ENCODE measurements around the gene SNED1.

Gene SNED1

GRCh38 chr2:240982821-240983281 is 15.6 kb upstream of the SNED1 start:
- no peak for DNase-seq (ENCODE audit: low read depth)
- TF ChIP-seq CTCF (conservative IDR thresholded peaks at IDR 0.05; ENCODE audit: low read depth, low read length): no peak
- no peak overlapping the region for H3K4me3 ChIP-seq (ENCODE audit: low read length)

DNA sequence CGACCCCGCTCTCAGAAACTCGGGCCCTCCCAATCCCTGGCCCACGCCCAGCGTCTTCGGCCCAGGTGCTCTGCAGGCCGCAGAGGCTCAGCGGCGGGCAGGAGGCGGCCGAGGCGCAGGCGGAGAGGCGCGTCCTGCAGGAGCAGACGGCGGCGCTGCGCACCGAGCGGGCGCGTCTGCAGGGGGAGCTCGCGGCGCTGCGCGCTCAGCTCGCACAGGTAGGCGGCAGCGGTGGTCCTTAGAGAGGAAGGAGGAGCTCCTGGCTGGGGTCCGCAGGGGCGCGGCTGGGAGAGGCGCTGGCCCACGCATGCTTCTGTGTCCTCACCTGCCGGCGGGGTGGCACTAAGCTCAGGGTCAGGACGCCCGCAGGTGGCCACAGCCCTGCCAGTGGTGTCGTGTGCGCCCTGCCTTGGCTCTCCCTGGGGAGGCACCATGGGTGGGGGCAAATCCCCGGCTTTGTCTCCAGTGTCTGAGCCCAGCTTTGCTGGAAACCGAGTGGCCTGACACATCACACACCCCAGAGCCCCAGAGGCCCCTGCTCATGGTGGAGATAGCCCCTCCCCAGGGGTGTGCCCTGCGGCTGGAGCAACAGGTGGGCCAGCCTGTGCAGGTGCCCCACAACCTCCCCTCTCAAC is 14.9 kb upstream of the SNED1 start:
- no peak for DNase-seq (ENCODE audit: low read depth)
- no peak overlapping the region for H3K4me3 ChIP-seq (ENCODE audit: low read length)
- TF ChIP-seq CTCF (conservative IDR thresholded peaks at IDR 0.05; ENCODE audit: low read depth, low read length): peak; percentile 57

DNA sequence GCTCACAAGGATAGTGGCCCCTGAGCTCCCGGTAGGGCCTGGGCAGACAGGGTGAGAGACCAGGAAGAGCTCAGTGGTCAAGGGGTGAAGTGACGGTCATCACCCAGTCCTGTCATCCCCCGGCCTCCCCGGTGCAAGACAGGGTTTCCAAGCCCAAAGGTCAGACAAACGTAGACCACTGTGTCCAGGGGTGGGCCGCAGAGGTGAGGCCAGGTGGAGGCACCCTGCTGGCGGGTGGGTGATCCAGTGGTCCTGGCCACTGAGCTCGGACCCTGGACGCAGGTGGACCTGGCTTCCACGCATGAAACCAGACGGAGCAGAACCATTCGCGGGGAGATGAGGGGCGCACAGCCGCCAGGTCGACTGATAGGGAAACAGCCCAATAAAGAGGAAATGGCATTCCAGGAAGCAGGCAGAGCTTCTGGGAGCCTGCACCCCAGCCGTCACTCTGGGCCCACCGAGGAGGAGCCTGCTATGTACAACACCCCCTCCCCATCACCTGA is 14.4 kb upstream of the SNED1 start:
- H3K4me3 ChIP-seq (ENCODE audit: low read length): no peak overlapping the region
- DNase-seq (ENCODE audit: low read depth): no peak
- TF ChIP-seq CTCF (conservative IDR thresholded peaks at IDR 0.05; ENCODE audit: low read depth, low read length): no peak

DNA sequence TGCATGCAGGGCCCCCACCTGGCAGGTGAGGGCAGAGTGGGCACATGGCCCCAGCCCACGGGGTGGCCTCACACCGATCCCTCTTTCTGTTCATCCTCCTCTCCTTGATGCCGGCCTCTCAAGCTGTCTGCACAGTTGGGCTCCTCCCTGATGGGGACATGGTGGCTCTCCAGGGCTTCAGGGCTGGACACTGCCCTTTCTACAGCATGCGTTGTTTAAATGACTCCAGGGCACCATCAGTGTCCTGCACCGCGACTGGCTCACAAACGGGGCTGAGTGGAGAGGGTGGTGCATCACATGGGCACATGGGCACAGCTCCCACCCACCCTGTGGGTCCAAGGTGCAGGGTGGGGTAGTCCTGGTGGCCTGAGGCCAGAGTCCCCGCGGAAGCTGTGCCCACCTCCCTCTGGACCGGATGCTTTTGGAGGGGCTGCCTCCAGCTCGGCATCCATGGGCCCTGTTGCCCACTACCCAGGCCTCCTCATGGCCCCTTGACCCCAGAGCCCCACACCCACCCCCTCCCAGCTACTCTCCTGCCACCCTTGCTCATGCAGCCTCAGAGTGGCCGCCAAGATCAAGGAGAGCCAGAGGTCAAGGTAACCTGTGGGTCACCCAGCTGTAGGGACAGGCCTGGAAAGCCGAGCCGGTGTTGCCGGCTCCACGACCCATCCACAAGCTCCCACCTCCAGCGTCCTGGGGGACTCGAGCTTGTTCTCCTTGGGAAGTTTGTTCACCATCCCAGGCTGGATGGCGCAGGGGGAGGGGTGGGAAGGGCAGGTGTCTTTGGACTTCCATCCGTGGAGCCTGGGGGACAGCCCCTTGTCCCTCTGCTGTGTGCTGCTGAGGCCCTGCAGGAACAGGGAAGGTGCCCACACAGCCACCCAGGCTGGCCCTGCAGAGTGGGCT is 12.3 kb upstream of the SNED1 start:
- no peak overlapping the region for H3K4me3 ChIP-seq (ENCODE audit: low read length)
- no peak for DNase-seq (ENCODE audit: low read depth)
- TF ChIP-seq CTCF (conservative IDR thresholded peaks at IDR 0.05; ENCODE audit: low read depth, low read length): no peak

DNA sequence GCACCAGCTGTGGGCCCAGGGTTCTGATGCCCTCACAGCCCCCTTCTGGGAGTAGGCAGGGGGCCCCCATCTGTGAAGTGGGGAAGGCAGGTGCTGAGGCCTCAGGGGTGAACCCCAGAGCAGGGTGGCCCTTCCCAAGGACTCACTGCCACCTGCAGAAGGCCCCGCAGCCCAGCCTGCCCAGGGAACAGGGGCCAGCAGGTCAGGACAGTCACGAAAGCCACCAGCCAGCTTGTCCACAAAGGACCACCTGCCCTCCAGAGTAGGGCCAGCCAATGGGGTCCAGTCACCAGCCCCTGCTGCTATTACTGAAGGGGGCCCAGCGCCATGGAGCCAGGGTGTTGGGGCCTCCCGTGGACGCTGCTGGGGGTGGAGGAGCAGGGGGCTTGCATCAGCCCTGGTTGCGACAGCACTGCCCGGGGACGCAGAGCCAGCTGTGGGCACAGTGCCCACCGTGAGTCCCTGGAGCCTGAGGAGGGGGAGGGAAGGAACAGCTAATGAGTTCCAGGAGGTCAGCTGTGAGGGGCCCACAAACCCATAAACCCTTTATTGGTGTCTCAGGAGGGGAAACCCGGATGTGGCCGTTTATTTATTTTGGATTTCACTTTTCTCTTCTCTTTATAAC is 11.5 kb upstream of the SNED1 start:
- H3K4me3 ChIP-seq (ENCODE audit: low read length): no peak overlapping the region
- no peak for DNase-seq (ENCODE audit: low read depth)
- TF ChIP-seq CTCF (conservative IDR thresholded peaks at IDR 0.05; ENCODE audit: low read depth, low read length): no peak

- TF ChIP-seq CTCF (conservative IDR thresholded peaks at IDR 0.05; ENCODE audit: low read depth, low read length): no peak
- no peak overlapping the region for H3K4me3 ChIP-seq (ENCODE audit: low read length)
- no peak for DNase-seq (ENCODE audit: low read depth)
Observed at GRCh38 chr2:240987588-240987987, 10.8 kb upstream of the SNED1 start.
